GM23338 (cell line): Measurements from ENCODE around the gene ZP3. TPM values are rescaled to one million over a fixed set of nuclear protein-coding genes. Genes with fewer than 3 reads are reported as not detected.

Experiments used
- ATAC-seq: fragments of 200-7000 bp; cut with Tn5 transposase; 3 replicates; pipeline ENCODE4 v1.9.1; 2020
- DNase-seq: peaks from one replicate; pipeline ENCODE4 v3.0.0-alpha.2; 2015; ENCODE audit warnings: low spot score
- H2AFZ ChIP-seq: fragments of 200-600 bp; sonication (generic); 2 replicates; pipeline ENCODE4 v1.8.0; 2016; ENCODE audit warnings: antibody characterized with exemption, mild to moderate bottlenecking, moderate library complexity
- H3F3A ChIP-seq: fragments of 200-600 bp; sonication (generic); replicated peaks from 2 replicates; pipeline ENCODE4 v1.8.0; 2017; ENCODE audit warnings: antibody characterized with exemption, mixed run types, low read depth
- H3K27ac ChIP-seq: fragments of 200-600 bp; sonication (generic); 2 replicates; pipeline ENCODE4 v1.6.1; 2016; ENCODE audit warnings: low read depth
- H3K27me3 ChIP-seq: fragments of 200-600 bp; sonication (generic); 2 replicates; pipeline ENCODE4 v1.8.0; 2016; ENCODE audit warnings: mild to moderate bottlenecking, mixed run types, moderate library complexity; ENCODE audit not compliant: insufficient read depth
- H3K36me3 ChIP-seq: fragments of 200-600 bp; sonication (generic); 2 replicates; pipeline ENCODE4 v1.8.0; 2016; ENCODE audit warnings: mild to moderate bottlenecking; ENCODE audit not compliant: insufficient read depth
- H3K4me1 ChIP-seq: fragments of 200-600 bp; sonication (generic); 2 replicates; pipeline ENCODE4 v1.8.0; 2016; ENCODE audit warnings: mild to moderate bottlenecking, moderate library complexity; ENCODE audit not compliant: insufficient read depth
- H3K4me2 ChIP-seq: fragments of 200-600 bp; sonication (generic); 2 replicates; pipeline ENCODE4 v1.7.1; 2017; ENCODE audit warnings: mixed run types
- H3K4me3 ChIP-seq: fragments of 200-600 bp; sonication (generic); 2 replicates; pipeline ENCODE4 v1.6.1; 2016; ENCODE audit warnings: mixed run types
- H3K79me2 ChIP-seq: fragments of 200-600 bp; sonication (generic); replicated peaks from 2 replicates; pipeline ENCODE4 v1.8.0; 2017; ENCODE audit warnings: mild to moderate bottlenecking; ENCODE audit not compliant: insufficient read depth
- H3K9me2 ChIP-seq: fragments of 200-600 bp; sonication (generic); 2 replicates; pipeline ENCODE4 v1.8.0; 2017; ENCODE audit not compliant: insufficient read depth
- H4K20me1 ChIP-seq: fragments of 200-600 bp; sonication (generic); replicated peaks from 2 replicates; pipeline ENCODE4 v1.8.0; 2017; ENCODE audit warnings: mild to moderate bottlenecking; ENCODE audit not compliant: insufficient read depth
- H3K27ac Mint-ChIP-seq: 2 replicates; pipeline ENCODE4 v1.8.0; 2020; ENCODE audit warnings: inconsistent platforms, mild to moderate bottlenecking, moderate library complexity, mixed read lengths
- H3K27me3 Mint-ChIP-seq: 3 replicates; pipeline ENCODE4 v1.8.0; 2022; ENCODE audit warnings: low read depth, mild to moderate bottlenecking, moderate library complexity, mixed read lengths, inconsistent platforms; ENCODE audit not compliant: insufficient read depth, poor library complexity
- H3K36me3 Mint-ChIP-seq: 3 replicates; pipeline ENCODE4 v1.8.0; 2021; ENCODE audit warnings: low read depth, mild to moderate bottlenecking, inconsistent platforms, moderate library complexity, mixed read lengths
- H3K4me1 Mint-ChIP-seq: 3 replicates; pipeline ENCODE4 v1.8.0; 2020; ENCODE audit warnings: mild to moderate bottlenecking, inconsistent platforms, mixed read lengths
- H3K4me3 Mint-ChIP-seq: 3 replicates; pipeline ENCODE4 v1.8.0; 2021; ENCODE audit warnings: moderate library complexity, mild to moderate bottlenecking, inconsistent platforms, mixed read lengths
- H3K9me3 Mint-ChIP-seq: 3 replicates; pipeline ENCODE4 v1.8.0; 2020; ENCODE audit warnings: moderate library complexity, mild to moderate bottlenecking, inconsistent platforms, mixed read lengths
- CREB1 ChIP-seq: fragments of 250-450 bp; sonication (Bioruptor Pico); IDR thresholded peaks from 2 replicates; pipeline ENCODE4 v1.5.0; 2020; ENCODE audit warnings: low read depth, mild to moderate bottlenecking, moderate library complexity
- CTCF ChIP-seq, 2 experiments: fragments of 200-600 bp in 1 of 2; sonication (generic) in 1 of 2; conservative IDR thresholded peaks; 2 replicates each; pipeline versions ENCODE4 v1.5.1 to v1.6.1; 2016 to 2017; ENCODE audit warnings: antibody characterized with exemption in 2 of 2, low read depth in 2 of 2, mild to moderate bottlenecking in 2 of 2, moderate library complexity in 1 of 2
- ETS1 ChIP-seq: IDR thresholded peaks from 2 replicates; pipeline ENCODE4 v1.6.1; 2016; ENCODE audit warnings: antibody characterized with exemption
- EZH2 ChIP-seq: fragments of 200-600 bp; sonication (generic); IDR thresholded peaks from one replicate; pipeline ENCODE4 v1.8.0; 2017; ENCODE audit warnings: antibody characterized with exemption, mild to moderate bottlenecking, low read depth; ENCODE audit not compliant: unreplicated experiment
- EZH2phosphoT487 ChIP-seq: fragments of 200-600 bp; sonication (generic); IDR thresholded peaks from one replicate; pipeline ENCODE4 v1.8.1; 2018; ENCODE audit warnings: antibody characterized with exemption; ENCODE audit not compliant: unreplicated experiment
- JUNB ChIP-seq: IDR thresholded peaks from one replicate; pipeline ENCODE4 v1.6.1; 2016; ENCODE audit warnings: antibody characterized with exemption; ENCODE audit not compliant: unreplicated experiment
- POLR2AphosphoS5 ChIP-seq: IDR thresholded peaks from 2 replicates; pipeline ENCODE4 v1.6.1; 2016; ENCODE audit warnings: antibody characterized with exemption, low read depth
- REST ChIP-seq: IDR thresholded peaks from one replicate; pipeline ENCODE4 v1.6.1; 2018; ENCODE audit warnings: antibody characterized with exemption; ENCODE audit not compliant: unreplicated experiment
- STAT1 ChIP-seq: IDR thresholded peaks from one replicate; pipeline ENCODE4 v1.6.1; 2016; ENCODE audit warnings: antibody characterized with exemption; ENCODE audit not compliant: unreplicated experiment
- ZNF114 ChIP-seq: fragments of 250-450 bp; sonication (Bioruptor Pico); IDR thresholded peaks from 2 replicates; pipeline ENCODE4 v1.5.0; 2020; ENCODE audit warnings: mild to moderate bottlenecking, moderate library complexity
- polyA plus RNA-seq: library from polyadenylated mRNA; unstranded; fragments of >200 nt; fragmentation: Nextera tagmentation; extraction: Ambion mirVana; gene quantifications from 2 replicates; pipeline ENCODE4 v1.2.1, GENCODE V29; 2016
- total RNA-seq: library from RNA; depleted of rRNA; stranded (reverse); fragments of >200 nt; shearing (Covaris generic); gene quantifications from 2 replicates; pipeline ENCODE4 v1.2.3, GENCODE V29; 2014

ZP3 gene
- total and polyA plus RNA-seq, 2 experiments from 2014 or later: 5.1 to 9.6 TPM

GRCh38 chr7:76427635-76428034, 2.9 kb downstream of the ZP3 start (continued):
- TF ChIP-seq REST (no peak), CREB1 (CRISPR knock-in tag) (no peak), JUNB (no peak), ETS1 (no peak), ZNF114 (CRISPR knock-in tag) (no peak), EZH2phosphoT487 (no peak), CTCF (conservative IDR thresholded peaks at IDR 0.05; ENCODE audit: low read depth in 2 of 2) (no peak), STAT1 (no peak)

- DNase-seq (no peak), ATAC-seq (peak; percentile 27)
- Histone ChIP-seq H3K4me3 (no peak overlapping the region), H3K4me1 (peaks cover 16% of the 10 kb centered on the region), H2AFZ (peak overlapping the region; percentile 35; the same call in 1 of the 2 replicates), H3K4me2 (0 out of 2 replicates have a peak overlapping the region, but pooled peaks have one; percentile 15), H4K20me1 (no peaks in the 10 kb centered on the region), H3K9me2 (no peaks in the 10 kb centered on the region), H3F3A (no peaks in the 10 kb centered on the region), H3K36me3 (no peaks in the 10 kb centered on the region), H3K79me2 (no peaks in the 10 kb centered on the region), H3K27ac (no peak overlapping the region), H3K27me3 (no peaks in the 10 kb centered on the region)
- Mint-ChIP-seq H3K36me3 (no peaks in the 10 kb centered on the region; the same call in 2 of the 3 replicates), H3K4me3 (no peak overlapping the region), H3K9me3 (peaks cover 3% of the 10 kb centered on the region; the same call in 2 of the 3 replicates), H3K4me1 (peaks cover 22% of the 10 kb centered on the region), H3K27ac (no peak overlapping the region), H3K27me3 (peaks cover 12% of the 10 kb centered on the region)
- TF ChIP-seq CREB1 (CRISPR knock-in tag) (no peak), EZH2 (no peak), CTCF (conservative IDR thresholded peaks at IDR 0.05; ENCODE audit: low read depth in 2 of 2) (no peak), REST (no peak), POLR2AphosphoS5 (no peak), JUNB (no peak), ZNF114 (CRISPR knock-in tag) (no peak)
Observed at GRCh38 chr7:76428149-76428823, 3.5 kb downstream of the ZP3 start.
